Activated CD8-positive, alpha-beta memory T cell treated with anti-CD3 and anti-CD28 coated beads for 24 hours (primary cell): ENCODE results near the gene ADAT3.

Experiments used
- DNase-seq: peaks from one replicate; pipeline ENCODE4 v3.0.0-alpha.2; 2020

Gene ADAT3

DNA sequence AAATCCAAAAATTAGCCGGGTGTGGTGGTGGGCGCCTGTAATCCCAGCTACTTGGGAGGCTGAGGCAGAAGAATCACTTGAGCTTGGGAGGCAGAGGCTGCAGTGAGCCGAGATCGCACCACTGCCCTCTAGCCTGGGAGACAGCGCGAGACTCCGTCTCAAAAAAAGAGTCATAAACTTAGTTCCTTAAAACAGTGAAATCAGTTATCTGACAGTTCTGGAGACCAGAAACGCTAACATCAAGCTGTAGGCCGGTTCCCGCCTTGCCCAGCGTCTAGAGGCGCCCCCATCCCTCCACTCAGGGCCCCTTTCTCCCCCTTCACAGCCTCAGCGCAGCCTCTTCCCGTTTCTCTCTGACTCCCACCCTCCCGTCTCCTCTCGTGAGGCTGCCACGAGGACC is 11.9 kb downstream of the ADAT3 start:
- DNase-seq = no peak

DNA sequence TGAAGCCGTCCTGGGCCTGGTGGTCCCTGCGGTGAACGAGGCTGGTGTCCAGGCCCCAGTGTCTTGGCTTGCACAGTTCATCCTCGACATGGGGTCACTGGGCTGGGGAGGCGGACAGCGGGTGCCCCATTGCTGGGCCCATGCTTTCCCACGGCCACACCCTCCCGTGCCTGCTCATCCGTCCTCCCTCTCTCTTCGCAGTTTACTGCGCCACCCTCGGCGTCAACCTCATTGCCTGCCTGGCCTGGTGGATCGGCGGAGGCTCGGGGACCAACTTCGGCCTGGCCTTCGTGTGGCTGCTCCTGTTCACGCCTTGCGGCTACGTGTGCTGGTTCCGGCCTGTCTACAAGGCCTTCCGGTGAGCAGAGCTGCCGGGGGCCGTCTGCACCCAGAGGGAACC is 12.7 kb downstream of the ADAT3 start:
- no peak for DNase-seq

DNA sequence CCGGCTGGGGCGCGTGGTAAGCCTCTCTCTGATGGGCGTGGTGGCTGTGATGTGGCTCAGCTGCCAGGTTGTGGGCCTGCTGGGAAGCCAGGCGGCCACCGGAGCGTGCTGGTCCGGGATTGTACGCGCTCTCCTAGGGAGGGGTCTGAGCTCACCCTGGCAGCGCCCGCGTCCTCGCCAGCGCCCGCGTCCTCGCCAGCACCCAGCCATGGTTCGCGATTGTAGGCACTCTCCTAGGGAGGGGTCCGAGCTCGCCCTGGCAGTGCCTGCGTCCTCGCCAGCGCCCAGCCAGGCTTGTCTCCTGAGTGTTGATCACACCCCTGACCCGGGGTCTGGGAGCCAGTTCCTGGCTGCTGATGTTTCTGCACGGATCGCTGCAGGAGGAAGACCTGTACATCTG is 13.8 kb downstream of the ADAT3 start:
- no peak for DNase-seq

DNA sequence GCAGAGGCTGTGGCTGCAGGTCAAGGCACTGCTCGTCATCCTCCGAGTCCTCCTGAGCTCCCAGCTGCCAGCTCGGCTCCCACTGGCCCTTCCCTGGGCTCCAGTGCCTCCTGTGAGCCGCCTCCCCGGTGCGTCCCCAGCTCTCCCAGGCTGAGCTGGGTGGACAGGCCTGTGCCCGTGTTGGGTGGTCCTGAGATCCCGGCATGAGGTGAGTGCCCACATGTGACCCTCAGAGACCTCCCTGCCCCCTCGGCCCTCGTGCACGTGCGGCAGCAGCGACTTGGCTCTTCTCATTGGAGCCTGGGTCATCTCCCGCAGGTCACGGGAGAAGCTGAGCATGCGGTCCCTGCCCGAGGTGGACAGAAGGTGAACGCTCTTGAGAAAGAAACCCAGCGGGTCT is 15.4 kb downstream of the ADAT3 start:
- no peak for DNase-seq

DNA sequence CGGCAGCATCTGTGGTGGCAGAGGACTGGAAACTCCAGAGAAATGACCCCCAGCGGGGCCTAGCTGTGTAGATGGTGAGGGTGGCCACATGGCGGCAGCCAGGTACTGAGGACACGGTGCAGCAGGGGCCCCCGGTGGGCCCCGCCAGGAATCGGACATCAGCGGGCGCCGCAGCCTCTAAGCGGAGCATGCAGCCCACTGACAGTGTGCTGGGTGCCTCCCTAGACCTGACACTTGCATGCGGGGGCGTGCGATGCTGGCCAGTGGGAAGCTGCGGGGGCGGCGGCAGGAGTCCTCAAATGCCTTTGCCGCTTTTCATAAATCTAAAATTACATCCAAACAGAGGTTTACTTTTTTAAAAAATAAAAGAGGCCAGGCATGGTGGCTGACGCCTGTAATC is 16.1 kb downstream of the ADAT3 start:
- DNase-seq = no peak

DNA sequence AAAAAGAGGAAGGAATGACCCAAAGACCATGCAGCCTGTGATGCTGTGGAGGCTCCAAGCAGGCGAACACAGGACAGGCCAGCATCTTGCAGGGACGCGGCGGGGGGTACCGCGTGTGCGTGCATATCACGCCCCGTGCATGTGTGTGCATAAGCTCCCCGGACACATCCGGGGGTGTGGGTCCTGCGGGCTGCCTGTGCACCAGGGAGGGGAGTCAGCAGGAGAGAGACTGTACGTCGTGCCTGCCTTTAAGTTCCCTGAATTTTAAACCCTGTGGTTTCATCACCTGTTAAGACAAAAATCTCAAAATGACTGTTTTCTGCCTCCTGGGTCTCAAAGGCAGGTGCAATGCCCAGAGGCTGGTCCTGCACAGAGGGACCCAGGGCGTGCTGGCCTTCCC is 16.6 kb downstream of the ADAT3 start:
- DNase-seq = no peak

DNA sequence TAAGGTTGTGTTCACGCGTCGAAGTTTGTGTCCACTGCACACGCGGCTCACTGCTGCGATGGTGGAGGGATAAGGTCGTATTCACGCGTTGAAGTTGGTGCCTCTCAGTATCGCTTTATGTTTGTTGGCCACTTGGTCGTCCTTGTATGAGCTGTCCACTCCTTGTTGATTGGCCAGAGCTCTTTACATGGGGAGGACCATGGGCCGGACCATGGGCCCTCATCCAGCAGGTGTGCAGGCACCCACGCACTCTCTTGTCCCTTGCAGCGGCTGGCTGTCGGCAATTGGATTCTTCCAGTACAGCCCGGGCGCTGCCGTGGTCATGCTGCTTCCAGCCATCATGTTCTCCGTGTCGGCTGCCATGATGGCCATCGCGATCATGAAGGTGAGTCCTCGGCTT is 17.6 kb downstream of the ADAT3 start:
- DNase-seq = no peak

DNA sequence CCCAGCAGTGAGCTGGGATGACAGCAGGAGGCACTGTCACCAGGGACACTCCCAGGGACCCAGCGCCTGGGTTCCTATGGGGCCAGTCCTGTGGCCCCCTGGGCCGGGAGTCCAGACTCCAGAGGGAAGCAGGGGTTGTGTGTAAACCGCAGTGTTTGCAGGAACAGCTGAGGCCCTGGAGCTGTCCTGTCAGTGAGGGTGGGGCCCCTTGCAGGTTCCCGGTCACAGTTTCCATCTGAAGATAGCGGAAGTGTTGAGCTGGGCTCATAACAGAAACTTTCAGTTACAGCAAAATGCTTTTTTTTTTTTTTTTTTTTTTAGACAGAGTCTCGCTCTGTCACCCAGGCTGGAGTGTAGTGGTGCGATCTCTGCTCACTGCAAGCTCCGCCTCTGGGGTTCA is 18.1 kb downstream of the ADAT3 start:
- no peak for DNase-seq

DNA sequence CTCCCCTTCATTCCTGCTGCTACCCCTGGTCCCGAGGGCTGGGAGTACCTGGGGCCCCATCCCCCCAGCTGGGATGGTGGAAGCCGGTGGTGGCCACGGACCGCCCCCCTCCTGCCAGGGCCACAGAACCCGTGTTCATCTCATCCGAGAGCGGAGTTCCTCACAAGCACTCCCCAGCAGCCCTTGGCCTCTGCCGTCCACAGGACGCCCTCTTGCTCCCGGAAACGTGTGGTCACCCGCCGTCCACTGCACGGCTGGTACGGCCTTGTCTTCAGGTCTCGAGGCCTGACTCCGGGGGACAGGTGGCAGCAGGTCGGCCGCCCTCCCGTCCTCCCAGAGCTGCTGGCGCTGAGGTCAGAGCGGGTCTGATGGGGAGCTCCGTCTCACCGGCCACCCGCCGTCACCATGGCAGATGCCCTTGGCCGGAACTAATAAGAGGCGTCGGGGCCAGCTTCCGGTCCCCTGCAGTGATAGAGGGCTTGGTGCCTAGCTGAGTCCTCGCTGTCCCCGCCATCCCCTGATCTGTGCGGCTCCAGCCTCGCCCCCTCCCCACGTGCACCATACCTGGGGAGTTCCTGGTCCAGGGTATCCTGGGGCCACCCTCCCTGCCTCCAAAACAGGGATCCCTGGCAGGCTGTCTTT is 19.2 kb downstream of the ADAT3 start:
- DNase-seq = no peak

DNA sequence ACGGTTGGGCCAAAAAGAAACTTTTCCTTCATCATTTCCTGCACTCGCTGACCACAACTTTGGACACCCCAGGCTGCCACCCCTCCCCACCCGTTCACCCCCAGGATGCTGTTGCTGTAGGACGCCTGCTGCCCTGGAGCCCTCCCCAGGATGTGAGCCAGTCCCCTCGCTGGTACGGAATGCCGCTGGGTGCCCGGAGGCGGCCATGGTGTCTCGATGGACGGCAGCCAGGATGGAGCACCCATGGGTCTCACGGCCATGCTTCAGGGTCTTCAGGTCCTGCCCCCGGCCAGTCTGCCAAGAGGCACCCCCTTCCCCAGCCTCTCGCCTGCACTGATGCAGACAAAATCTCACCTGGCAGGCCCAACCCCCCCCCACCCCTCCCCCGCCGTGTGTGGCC is 20.3 kb downstream of the ADAT3 start:
- no peak for DNase-seq

DNA sequence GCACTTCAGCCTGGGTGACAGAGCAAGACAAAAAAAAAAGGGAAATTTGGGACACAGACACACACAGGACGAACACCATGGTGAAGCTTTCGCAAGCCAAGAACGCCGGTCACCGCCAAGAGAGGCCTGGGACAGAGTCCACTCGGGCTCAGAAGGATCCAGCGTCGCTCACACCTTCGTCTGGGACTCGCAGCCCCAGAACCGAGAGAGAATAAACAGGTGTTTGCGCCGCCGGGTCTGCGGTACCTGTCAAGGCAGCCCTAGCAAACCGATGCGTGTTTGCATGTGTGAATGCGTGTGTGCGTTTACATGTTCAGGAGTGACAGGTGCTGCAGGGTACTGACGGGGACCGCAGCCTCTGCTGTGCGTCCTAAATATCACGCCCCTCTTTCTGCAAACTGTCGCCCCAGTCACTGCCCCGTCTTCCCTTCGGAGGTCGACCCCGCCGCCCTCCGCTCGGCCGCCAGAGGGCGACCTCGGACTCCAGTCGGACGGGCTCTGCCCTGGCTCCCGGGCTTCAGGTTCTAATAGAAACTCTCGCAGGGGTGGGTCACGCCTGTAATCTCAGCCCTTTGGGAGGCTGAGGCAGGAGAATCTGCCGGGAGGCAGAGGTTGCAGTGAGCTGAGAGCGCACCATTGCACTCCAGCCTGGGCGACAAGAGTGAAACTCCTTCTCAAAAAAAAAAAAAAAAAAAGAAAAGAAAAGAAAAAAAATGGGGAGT is 24.0 kb downstream of the ADAT3 start:
- peak; percentile 95 for DNase-seq

DNA sequence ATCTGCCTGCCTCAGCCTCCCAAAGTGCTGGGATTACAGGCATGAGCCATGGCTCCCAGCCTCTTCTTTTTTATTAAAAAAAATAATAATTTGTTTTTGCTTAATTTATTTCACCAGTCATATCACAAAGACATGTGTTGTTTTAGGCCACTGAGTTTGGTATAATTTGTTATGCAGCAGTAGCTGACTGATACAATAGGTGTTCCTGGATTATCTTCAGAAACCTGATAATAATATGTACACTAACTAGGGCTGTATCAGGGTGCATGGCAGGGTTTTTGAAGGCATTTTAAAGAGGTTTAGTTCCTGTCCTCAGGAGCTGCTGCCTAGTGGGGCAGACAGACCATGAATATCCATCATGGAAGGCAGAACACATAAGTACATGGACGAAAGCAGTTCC is 26.2 kb downstream of the ADAT3 start:
- no peak for DNase-seq

DNA sequence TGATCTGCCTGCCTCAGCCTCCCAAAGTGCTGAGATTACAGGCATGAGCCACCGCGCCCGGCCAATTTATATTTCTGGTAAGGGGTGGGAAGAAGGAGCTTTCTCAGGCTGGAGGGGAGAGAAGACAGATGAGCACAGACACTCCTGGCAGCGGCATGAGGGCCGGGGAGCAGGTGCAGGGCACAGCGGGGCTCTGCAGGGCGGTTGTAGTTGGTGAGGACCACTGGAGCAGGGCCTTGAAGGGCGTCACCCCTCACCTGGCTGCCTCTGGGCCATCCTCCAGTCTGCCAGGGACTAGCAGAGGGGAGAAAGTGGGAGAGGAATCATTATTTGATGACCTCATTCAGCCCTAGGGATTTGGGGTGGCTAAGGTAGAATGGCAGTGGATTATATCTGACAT is 27.2 kb downstream of the ADAT3 start:
- no peak for DNase-seq

DNA sequence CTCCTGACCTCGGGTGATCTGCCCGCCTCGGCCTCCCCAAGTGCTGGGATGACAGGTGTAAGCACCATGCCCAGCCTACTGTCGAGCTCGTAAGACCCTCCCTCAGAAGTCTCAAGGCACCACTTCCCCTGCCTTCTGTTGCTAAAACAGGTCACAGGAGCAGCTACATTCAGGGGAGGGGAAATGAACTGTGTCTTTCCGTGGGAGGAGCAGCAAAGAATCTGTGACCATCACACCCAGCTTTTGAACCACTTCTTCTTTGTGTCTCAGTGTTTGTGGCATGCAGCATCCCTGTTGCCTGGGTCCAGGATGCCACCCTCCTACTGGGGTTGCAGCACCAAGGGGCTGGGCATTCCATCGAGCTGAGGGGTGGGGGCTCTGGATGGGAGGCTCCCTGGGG is 28.0 kb downstream of the ADAT3 start:
- no peak for DNase-seq

DNA sequence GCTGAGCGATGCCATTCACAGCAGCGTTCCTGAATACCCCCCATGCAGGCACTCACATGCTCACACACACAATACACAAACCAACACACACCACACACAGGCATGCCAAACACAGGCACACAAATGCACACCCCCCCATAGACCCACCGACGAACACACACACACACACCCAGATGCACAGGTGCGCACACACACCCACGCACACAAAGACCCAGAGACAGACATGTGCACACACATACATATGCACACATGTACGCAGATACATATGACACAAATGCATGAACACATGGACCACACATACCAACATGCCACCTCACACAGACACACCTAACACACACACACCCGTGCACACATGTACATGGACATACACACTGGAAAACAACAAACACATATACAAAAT is 28.7 kb downstream of the ADAT3 start:
- no peak for DNase-seq

DNA sequence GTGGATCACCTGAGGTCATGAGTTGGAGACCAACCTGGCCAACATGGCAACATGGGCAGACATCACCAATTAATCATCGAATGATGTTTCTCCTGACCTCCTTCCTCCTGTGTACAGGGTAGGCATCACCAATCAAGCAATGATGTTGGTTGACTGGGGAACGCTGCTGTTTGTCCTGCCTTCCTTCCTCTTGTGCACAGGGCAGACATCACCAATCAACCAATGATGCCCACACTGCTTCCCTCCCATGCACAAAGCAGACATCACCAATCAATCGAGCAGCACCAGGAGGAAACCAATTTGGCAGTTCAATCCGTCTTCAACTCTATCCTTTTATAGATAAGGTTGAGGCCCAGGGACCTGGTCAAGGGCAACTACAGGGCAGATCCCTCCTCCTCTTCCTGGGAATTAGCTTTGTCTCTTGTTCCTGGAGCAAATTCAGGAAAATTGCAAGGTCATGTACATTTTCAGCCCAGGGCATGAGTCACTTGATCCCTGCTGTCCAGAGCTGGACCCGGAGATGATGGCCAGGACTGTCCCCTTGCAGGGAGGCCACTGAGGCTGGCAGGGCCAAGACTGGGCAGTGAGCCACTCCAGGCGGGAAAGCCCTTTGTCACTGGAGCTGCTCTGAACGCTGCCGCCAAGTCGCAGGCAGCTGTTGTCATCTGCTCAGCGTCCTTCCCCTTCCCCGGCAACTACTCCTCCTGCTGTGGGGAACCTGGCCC is 30.4 kb downstream of the ADAT3 start:
- DNase-seq = no peak

DNA sequence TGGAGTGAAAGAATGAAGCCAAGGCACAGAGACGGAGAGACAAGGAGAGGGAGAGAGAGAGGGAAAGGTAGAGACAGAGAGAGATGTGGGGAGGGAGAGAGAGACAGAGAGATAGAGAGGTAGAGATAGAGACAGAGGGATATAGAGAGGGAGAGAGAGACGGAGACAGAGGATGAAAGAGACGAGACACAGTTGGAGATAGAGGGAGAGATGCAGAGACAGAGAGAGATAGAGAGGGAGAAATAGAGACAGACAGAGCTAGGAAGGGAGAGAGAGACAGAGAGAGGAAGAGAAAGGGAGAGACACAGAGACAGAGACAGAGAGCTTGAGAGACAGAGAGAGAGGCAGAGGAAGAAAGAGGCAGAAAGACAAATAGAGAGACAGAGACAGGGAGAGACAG is 31.2 kb downstream of the ADAT3 start:
- DNase-seq = no peak

DNA sequence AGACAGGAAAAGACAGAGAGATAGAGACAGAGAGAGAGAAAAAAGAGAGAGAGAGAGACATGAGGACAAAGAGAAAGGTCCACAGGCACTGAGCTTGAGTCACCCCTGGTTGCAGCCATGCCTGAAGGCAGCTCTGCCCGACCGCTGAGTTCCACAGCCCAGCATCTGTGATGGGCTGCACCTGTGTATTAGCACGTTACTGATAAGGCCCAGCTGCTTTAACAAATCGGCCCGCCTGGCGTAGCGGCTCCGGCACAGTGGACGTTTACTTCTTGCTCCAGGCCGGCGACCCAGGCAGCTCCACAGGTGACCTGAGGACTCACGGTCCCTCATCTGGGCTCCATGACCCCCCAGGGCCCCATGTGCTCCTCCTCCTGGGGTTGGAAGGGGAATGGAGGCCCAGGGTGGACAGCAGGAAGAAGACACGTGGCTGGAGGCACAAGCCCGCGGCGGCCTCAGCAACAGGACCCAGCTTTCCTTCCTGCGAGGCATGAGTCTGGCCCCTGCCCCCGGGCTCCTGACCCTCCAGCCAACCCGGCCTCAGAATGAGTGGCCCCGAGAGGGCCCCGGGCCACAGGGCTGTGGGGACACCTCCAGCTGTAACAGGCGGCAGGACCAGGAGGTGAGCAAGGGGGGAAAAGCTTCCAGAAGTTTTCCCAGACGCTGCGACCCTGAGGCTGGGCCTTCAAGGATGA is 31.9 kb downstream of the ADAT3 start:
- DNase-seq = no peak

DNA sequence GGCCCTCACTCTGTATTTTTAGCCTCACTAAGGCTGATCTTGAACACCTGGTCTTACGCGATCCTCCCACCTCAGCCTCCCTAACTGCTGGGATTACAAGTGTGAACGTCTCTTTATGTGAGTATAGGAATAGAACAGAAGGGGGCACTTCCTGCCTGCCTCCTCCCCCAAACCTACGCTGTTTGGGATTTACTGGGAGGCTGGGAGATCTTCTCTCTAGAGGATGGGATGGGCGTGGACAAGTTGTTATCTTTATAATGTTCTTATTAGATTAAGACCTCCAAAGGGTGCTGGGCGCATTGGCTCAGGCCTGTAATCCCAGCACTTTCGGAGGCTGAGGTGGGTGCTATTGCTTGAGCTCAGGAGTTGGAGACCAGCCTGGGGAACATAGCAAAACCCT is 32.9 kb downstream of the ADAT3 start:
- no peak for DNase-seq

DNA sequence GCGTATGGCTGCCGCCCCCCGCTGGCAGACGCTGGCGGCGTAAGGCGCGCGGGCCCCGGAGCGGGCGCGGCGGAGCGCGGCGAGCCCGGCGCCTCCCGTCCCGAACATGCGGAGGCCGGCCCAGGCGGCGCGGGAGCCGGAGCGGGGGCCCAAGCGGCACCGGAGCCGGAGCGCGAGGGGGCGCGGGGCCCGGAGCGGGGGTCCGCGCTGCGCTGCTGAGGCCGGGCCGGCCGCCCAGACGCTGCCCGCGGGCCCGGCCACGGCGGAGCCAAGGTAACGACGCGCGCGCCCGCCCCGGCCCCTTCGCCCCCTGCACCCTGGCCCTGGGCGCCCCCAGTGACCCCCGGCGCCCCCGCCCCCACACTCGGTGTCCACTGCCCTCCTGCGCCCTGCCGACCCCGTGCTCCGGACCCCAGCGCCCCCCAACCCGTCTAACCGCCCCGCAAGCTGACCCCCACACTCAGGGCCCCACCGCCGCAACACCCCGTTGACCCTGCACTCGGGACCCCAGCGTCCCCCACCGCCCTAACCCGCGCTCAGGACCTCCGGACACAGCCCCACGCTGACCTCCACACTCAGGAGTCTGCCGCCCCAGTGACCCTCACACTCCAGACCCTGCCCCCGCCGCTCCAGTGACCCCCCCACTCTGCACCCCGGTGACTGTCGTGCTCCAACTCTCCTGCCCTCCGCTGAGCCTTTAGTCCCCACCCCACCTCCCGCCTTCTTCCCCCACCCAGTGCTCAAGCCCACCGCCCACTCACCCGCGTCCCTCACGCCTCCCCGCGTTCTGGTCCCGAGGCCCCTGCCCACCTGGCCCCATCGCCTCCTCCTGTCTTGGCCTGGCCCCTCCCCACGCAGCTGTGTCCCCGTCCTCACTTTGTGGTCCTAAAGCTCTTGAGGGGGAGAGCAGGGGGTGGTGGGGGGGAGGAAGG is 36.2 kb downstream of the ADAT3 start, which contains the start of gene CSNK1G2:
CSNK1G2 (plus strand) TSS at position 27 of the 932 bp plus-strand sequence. CDS start 28,601 bp downstream, outside the sequence.
- DNase-seq = no peak

DNA sequence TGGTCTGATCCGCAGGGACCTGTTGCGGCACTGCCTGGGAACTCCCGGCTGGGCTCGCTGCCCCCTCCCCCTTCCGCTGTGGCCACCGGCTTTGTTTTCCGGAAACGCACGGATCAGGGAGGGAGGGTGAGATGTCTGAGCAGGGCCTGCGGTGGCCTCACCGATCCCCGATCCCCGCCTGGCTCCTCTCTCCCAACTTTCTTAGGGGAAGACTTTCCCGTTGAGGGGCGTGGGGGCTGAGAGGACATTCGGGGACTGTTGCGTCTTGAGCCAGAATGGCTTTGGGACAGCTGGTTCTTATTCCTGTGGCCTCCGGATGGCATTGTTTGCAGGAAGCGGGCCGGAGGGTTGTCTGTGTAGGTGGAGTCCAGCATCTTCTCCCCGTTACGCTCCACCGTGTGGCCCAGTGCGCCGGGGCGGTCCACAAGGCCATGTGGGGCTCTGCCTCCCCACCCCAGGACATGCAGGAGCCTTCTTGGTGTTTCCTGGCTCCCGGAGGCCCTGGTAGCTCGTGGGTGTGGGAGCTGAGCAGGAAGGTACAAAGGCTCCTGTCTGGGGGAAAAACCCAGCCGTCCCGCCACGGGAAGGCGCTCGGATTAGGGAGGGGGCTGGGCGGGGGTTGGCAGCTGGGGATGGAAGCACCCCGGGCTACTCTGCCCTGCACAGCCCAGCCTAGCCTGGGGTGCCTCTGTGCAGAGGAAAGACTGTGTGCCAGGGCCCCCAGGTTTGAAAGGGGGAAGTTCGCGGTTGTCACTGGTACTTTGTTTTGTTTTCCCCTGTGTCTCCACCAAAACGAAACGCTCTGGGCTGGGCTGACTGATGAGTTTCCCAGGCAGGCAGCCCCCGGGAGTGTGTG is 37.1 kb downstream of the ADAT3 start:
- DNase-seq = peak; percentile 84
